Renal pelvis (tissue), 4 donors: ENCODE measurements around the gene DPF3. TPM values are rescaled to one million over a fixed set of nuclear protein-coding genes. Genes with fewer than 3 reads are reported as not detected.

Source experiments
- DNase-seq: peaks from one replicate; pipeline ENCODE4 v3.0.0-alpha.2; 2013
- polyA plus RNA-seq, 3 donors: library from polyadenylated mRNA; unstranded; fragments of 120-200 nt; gene quantifications; one replicate each; pipeline ENCODE4 v1.2.1, GENCODE V29; 2013; ENCODE audit not compliant: insufficient read length in 3 of 3

DPF3 gene
- polyA plus RNA-seq, 3 donors: 3.5 to 5.4 (median 3.6) TPM

- no peak for DNase-seq
These were observed 294.1 kb downstream of the DPF3 start for GRCh38 chr14:72599579-72600470.

- no peak for DNase-seq
These were observed 295.6 kb downstream of the DPF3 start for GRCh38 chr14:72598306-72598705.

GRCh38 chr14:72597252-72598233 is 296.4 kb downstream of the DPF3 start:
- no peak for DNase-seq

GRCh38 chr14:72595152-72595862 is 298.6 kb downstream of the DPF3 start:
- no peak for DNase-seq

- DNase-seq: no peak
These were observed 299.6 kb downstream of the DPF3 start for GRCh38 chr14:72594099-72594901.

GRCh38 chr14:72591391-72591790 is 302.5 kb downstream of the DPF3 start:
- no peak for DNase-seq

- DNase-seq: no peak
These were observed 303.3 kb downstream of the DPF3 start for GRCh38 chr14:72590577-72590976.

GRCh38 chr14:72589652-72590051 is 304.2 kb downstream of the DPF3 start:
- no peak for DNase-seq

GRCh38 chr14:72588521-72588920 is 305.4 kb downstream of the DPF3 start:
- DNase-seq: no peak

- DNase-seq: no peak
These were observed 310.3 kb downstream of the DPF3 start for GRCh38 chr14:72583316-72584272.

GRCh38 chr14:72582582-72582981 is 311.3 kb downstream of the DPF3 start:
- no peak for DNase-seq

GRCh38 chr14:72578514-72578913 is 315.4 kb downstream of the DPF3 start:
- no peak for DNase-seq

GRCh38 chr14:72577521-72577920 is 316.4 kb downstream of the DPF3 start:
- no peak for DNase-seq

- no peak for DNase-seq
These were observed 317.6 kb downstream of the DPF3 start for GRCh38 chr14:72576258-72576657.

- no peak for DNase-seq
These were observed 319.2 kb downstream of the DPF3 start for GRCh38 chr14:72574715-72575114.

GRCh38 chr14:72573725-72574417 is 320.0 kb downstream of the DPF3 start:
- no peak for DNase-seq
